Measurements from ENCODE around the gene F13A1. TPM values are rescaled to one million over a fixed set of nuclear protein-coding genes. Genes with fewer than 3 reads are reported as not detected.

Gene F13A1
- total and polyA plus RNA-seq, 2 of the 8 experiments (the other 6 are each of a cell fraction or from before 2014, with no cell fraction given) = 0.57 to 1.5 TPM

- Histone ChIP-seq H3K4me1 (replicated peaks in 1 of 4; ENCODE audit: control insufficient read depth in 3 of 4, insufficient read depth in 4 of 4, low read length in 3 of 4) (no peaks in the 10 kb centered on the region), H2BK12ac (ENCODE audit: low read depth, low read length) (no peak overlapping the region), H3K36me3 (ENCODE audit: control insufficient read depth in 2 of 4, insufficient read depth in 4 of 4, low read length in 3 of 4) (no peaks in the 10 kb centered on the region), H4K8ac (ENCODE audit: extremely low read depth, insufficient read depth, low read length) (no peak overlapping the region), H3K4ac (replicated peaks; ENCODE audit: insufficient read length, low read depth, low read length) (no peak overlapping the region), H3K14ac (ENCODE audit: insufficient read length) (no peak overlapping the region), H4K20me1 (replicated peaks in 1 of 2; ENCODE audit: control insufficient read depth in 1 of 2, insufficient read depth in 2 of 2, low read length in 2 of 2) (no peaks in the 10 kb centered on the region), H2BK20ac (ENCODE audit: low read length) (no peak overlapping the region), H3K23ac (ENCODE audit: insufficient read length) (no peak overlapping the region), H2BK120ac (replicated peaks; ENCODE audit: low read depth, low read length) (no peak overlapping the region), H2BK15ac (ENCODE audit: low read length) (no peak overlapping the region), H3K4me2 (ENCODE audit: insufficient read depth in 1 of 2, low read depth in 2 of 2, low read length in 2 of 2) (no peak overlapping the region), H3K79me2 (ENCODE audit: control insufficient read depth in 1 of 2, insufficient read depth in 2 of 2, low read length in 2 of 2) (no peaks in the 10 kb centered on the region), H3K27me3 (replicated peaks in 1 of 4; ENCODE audit: control insufficient read depth in 3 of 4, extremely low read depth in 1 of 4, insufficient read depth in 3 of 4, low read length in 3 of 4) (no peaks in the 10 kb centered on the region), H4K91ac (replicated peaks; ENCODE audit: insufficient read length, low read length) (no peak overlapping the region), H3K9me3 (ENCODE audit: insufficient read depth in 2 of 2, low read depth in 1 of 2, low read length in 1 of 2) (peaks cover 5% of the 10 kb centered on the region in 2 experiments; a peak in 3 of 4 replicates), H2AFZ (ENCODE audit: low read length) (no peak overlapping the region), H3K9ac (replicated peaks in 1 of 4; ENCODE audit: extremely low read depth in 1 of 4, low read depth in 3 of 4, low read length in 3 of 4) (no peak overlapping the region), H2AK5ac (ENCODE audit: low read depth, low read length) (no peak overlapping the region), H3K56ac (replicated peaks; ENCODE audit: insufficient read length, low read depth, low read length) (no peak overlapping the region), H3K27ac (ENCODE audit: low read depth, low read length) (no peak overlapping the region), H2BK5ac (ENCODE audit: low read depth, low read length) (no peak overlapping the region), H3K79me1 (ENCODE audit: low read depth, low read length) (no peaks in the 10 kb centered on the region), H4K5ac (ENCODE audit: insufficient read length, low read depth, low read length) (no peak overlapping the region), H3K23me2 (ENCODE audit: low read depth, low read length) (0 out of 2 replicates have a peak, but pooled peaks cover 4% of the 10 kb centered on the region), H3K4me3 (ENCODE audit: extremely low read depth in 1 of 4, insufficient read depth in 2 of 4, low read depth in 3 of 4, low read length in 4 of 4) (no peak overlapping the region), H3K18ac (ENCODE audit: extremely low read depth, low read length) (no peak overlapping the region)
- FAIRE-seq (no peak), DNase-seq (ENCODE audit: low read depth in 1 of 2, low spot score in 2 of 2) (no peak)
- CTCF ChIA-PET (ENCODE audit: partially characterized antibody) = interaction anchor here (0.6 to 7.6 kb wide), 6 partner anchors 9 to 442 kb away, joined by 3 to 62 read pairs (median 4); no protein-coding TSS in a partner anchor
- WGBS, 2 experiments (ENCODE audit: extremely low coverage in 1 of 2, insufficient coverage in 1 of 2, insufficient read length in 1 of 2, insufficient replicate concordance in 2 of 2, low coverage in 1 of 2, low lambda C conversion rate in 2 of 2, missing lambda C conversion rate in 1 of 2) = 100% methylated on average over 1 of the region's 1 CpG; no CpG with 5 or more reads in 1 of the 2 experiments
- POLR2A ChIA-PET (ENCODE audit: partially characterized antibody) = interaction anchor here (0.5 kb wide), 1 partner anchor 1980 kb away, joined by 3 read pairs; no protein-coding TSS in a partner anchor
- no peak for TF ChIP-seq ZNF274 (IDR thresholded peaks at IDR 0.05; ENCODE audit: borderline replicate concordance, extremely low read depth, low read length)
- no peak for TF ChIP-seq BCL11A (IDR thresholded peaks at IDR 0.05; ENCODE audit: low read depth in 2 of 2, low read length in 2 of 2)
- no peak for TF ChIP-seq CTCF (IDR thresholded peaks at IDR 0.05; ENCODE audit: control extremely low read depth in 1 of 3, insufficient read depth in 1 of 3, low read depth in 1 of 3, low read length in 3 of 3)
- no peak for TF ChIP-seq RFX5 (IDR thresholded peaks at IDR 0.05; ENCODE audit: borderline replicate concordance, low read depth, low read length)
- TF ChIP-seq EGR1 (IDR thresholded peaks at IDR 0.05; ENCODE audit: borderline replicate concordance, low read depth, low read length) = no peak
- TF ChIP-seq TAF7 (optimal IDR thresholded peaks at IDR 0.05; ENCODE audit: borderline replicate concordance, low read depth, low read length) = no peak
- no peak for TF ChIP-seq CEBPB (IDR thresholded peaks at IDR 0.05; ENCODE audit: low read depth, low read length)
- TF ChIP-seq YY1 (IDR thresholded peaks at IDR 0.05; ENCODE audit: low read depth, low read length) = no peak
- no peak for TF ChIP-seq RXRA (IDR thresholded peaks at IDR 0.05; ENCODE audit: insufficient read depth, low read depth, low read length)
- no peak for TF ChIP-seq SAP30 (IDR thresholded peaks at IDR 0.05; ENCODE audit: insufficient read depth, insufficient replicate concordance, low read length)
- no peak for TF ChIP-seq MAX (IDR thresholded peaks at IDR 0.05)
Measured at GRCh38 chr6:6121943-6122342, 198.5 kb downstream of the F13A1 start.

Data from H1 (cell line).